ENCODE measurements around the gene DPEP2. TPM values are rescaled to one million over a fixed set of nuclear protein-coding genes. Genes with fewer than 3 reads are reported as not detected.

DPEP2 gene
- total and polyA plus RNA-seq, 11 donors: 0.42 to 9.8 (median 1.2) TPM

- WGBS, 4 donors: 61 to 64% (median 63%) methylated on average over 9 of the region's 9 CpGs
- ATAC-seq (no peak), DNase-seq (no peak)
- H3K36me3 ChIP-seq: no peaks in the 10 kb centered on the region
- TF ChIP-seq CTCF (IDR thresholded peaks at IDR 0.05): no peak
- peaks cover 0 to 49% (median 0%) of the 10 kb centered on the region in 12 donors for H3K4me1 ChIP-seq
- no peak overlapping the region for H3K27ac ChIP-seq
- no peak overlapping the region for H3K4me3 ChIP-seq
- no peaks in the 10 kb centered on the region for H3K27me3 ChIP-seq
- H3K9me3 ChIP-seq: no peaks in the 10 kb centered on the region
- intact Hi-C loops (cut with DNase I): no loop called here
Observed at GRCh38 chr16:68009157-68009735, 10.0 kb upstream of the DPEP2 start.

- WGBS, 4 donors: 46 to 57% (median 49%) methylated on average over 6 of the region's 6 CpGs
- Histone ChIP-seq H3K9me3 (no peaks in the 10 kb centered on the region), H3K4me1 (peaks cover 0 to 47% (median under 1%) of the 10 kb centered on the region in 12 donors), H3K27ac (peak overlapping the region in 5 of 12 donors; percentile 19 to 94 (median 34)), H3K27me3 (no peaks in the 10 kb centered on the region), H3K36me3 (no peaks in the 10 kb centered on the region), H3K4me3 (no peak overlapping the region)
- TF ChIP-seq POLR2A (IDR thresholded peaks at IDR 0.05) (no peak), CTCF (IDR thresholded peaks at IDR 0.05) (no peak)
- DNase-seq (peak in 4 of 5 donors; percentile 33 to 59 (median 45)), ATAC-seq (peak; percentile 20 to 90 (median 66))
- intact Hi-C loops (cut with DNase I): no loop called here
Observed at GRCh38 chr16:68005786-68006286, 6.6 kb upstream of the DPEP2 start.

- no peak for TF ChIP-seq CTCF (IDR thresholded peaks at IDR 0.05)
- TF ChIP-seq POLR2A (IDR thresholded peaks at IDR 0.05): no peak
- DNase-seq (no peak), ATAC-seq (no peak)
- Histone ChIP-seq H3K27ac (peak overlapping the region in 5 of 12 donors; percentile 17 to 94 (median 24)), H3K27me3 (no peaks in the 10 kb centered on the region), H3K4me1 (peaks cover 0 to 53% (median 2%) of the 10 kb centered on the region in 12 donors), H3K36me3 (no peaks in the 10 kb centered on the region), H3K4me3 (no peak overlapping the region), H3K9me3 (no peaks in the 10 kb centered on the region)
- 81 to 88% (median 86%) methylated on average over 9 of the region's 9 CpGs for WGBS, 4 donors
- intact Hi-C loops (cut with DNase I): no loop called here
Observed at GRCh38 chr16:68005211-68005610, 5.9 kb upstream of the DPEP2 start.

- H3K9me3 ChIP-seq: no peaks in the 10 kb centered on the region
- no peaks in the 10 kb centered on the region for H3K36me3 ChIP-seq
- DNase-seq: no peak
- WGBS, 4 donors: 84 to 86% (median 84%) methylated on average over 4 of the region's 4 CpGs
- ATAC-seq: no peak
- TF ChIP-seq POLR2A (IDR thresholded peaks at IDR 0.05) (no peak), CTCF (IDR thresholded peaks at IDR 0.05) (no peak)
- peaks cover 0 to 61% (median 8%) of the 10 kb centered on the region in 12 donors for H3K4me1 ChIP-seq
- no peak overlapping the region for H3K27ac ChIP-seq
- H3K27me3 ChIP-seq: no peaks in the 10 kb centered on the region
- H3K4me3 ChIP-seq: no peak overlapping the region
- intact Hi-C loops (cut with DNase I): no loop called here
Observed at GRCh38 chr16:68003031-68003430, 3.7 kb upstream of the DPEP2 start.
